ENCODE measurements around the gene SLC35C1. TPM values are rescaled to one million over a fixed set of nuclear protein-coding genes. Genes with fewer than 3 reads are reported as not detected.

SLC35C1 gene
- total and polyA plus RNA-seq, 2 donors (not counting 3 experiments of a cell fraction or from before 2014, with no cell fraction given) = 8.5 to 19.8 TPM

GRCh38 chr11:45795379-45795778 is 9.6 kb upstream of the SLC35C1 start:
- Histone ChIP-seq H3K4me1 (ENCODE audit: control insufficient read depth, extremely low read depth, insufficient read depth, low read length) (no peaks in the 10 kb centered on the region), H3K79me2 (ENCODE audit: control insufficient read depth, insufficient read depth, low read length) (no peaks in the 10 kb centered on the region), H3K9ac (replicated peaks; ENCODE audit: extremely low read depth, insufficient read depth, low read length) (no peak overlapping the region), H2AFZ (ENCODE audit: low read depth, low read length) (no peak overlapping the region), H3K4me3 (replicated peaks in 1 of 3; ENCODE audit: insufficient read depth in 1 of 3, low read depth in 1 of 3, low read length in 3 of 3) (no peak overlapping the region), H3K4me2 (ENCODE audit: insufficient read depth, low read length) (no peak overlapping the region), H4K20me1 (replicated peaks; ENCODE audit: control insufficient read depth, extremely low read depth, insufficient read depth, low read length) (no peaks in the 10 kb centered on the region), H3K36me3 (ENCODE audit: control insufficient read depth in 2 of 2, extremely low read depth in 1 of 2, insufficient read depth in 2 of 2, low read length in 2 of 2) (no peaks in the 10 kb centered on the region), H3K9me3 (replicated peaks; ENCODE audit: control insufficient read depth, insufficient read depth, low read length) (no peaks in the 10 kb centered on the region), H3K9me1 (replicated peaks; ENCODE audit: control insufficient read depth, extremely low read depth, insufficient read depth, low read length) (no peaks in the 10 kb centered on the region), H3K27ac (ENCODE audit: insufficient read depth, low read depth, low read length) (no peak overlapping the region), H3K27me3 (ENCODE audit: control insufficient read depth in 2 of 2, insufficient read depth in 2 of 2, low read length in 2 of 2) (peaks cover 5 to 8% of the 10 kb centered on the region in 2 experiments)
- ChIA-PET CTCF (interaction anchor here (3.1 kb wide), 1 partner anchor 24 kb away, joined by 18 read pairs; no protein-coding TSS in a partner anchor), POLR2A (no interaction called here)
- DNase-seq (ENCODE audit: low read depth, low spot score) (no peak), FAIRE-seq (no peak)
- intact Hi-C loops (cut with micrococcal nuclease) = no loop called here
- no TSS peak for BruUV-seq (replicated peaks)
- dilution Hi-C loops (cut with MboI; ENCODE audit: extremely low pct_ligation_motif_present, low sequenced_read_pairs) = no loop called here
- TF ChIP-seq, protein P1, sequence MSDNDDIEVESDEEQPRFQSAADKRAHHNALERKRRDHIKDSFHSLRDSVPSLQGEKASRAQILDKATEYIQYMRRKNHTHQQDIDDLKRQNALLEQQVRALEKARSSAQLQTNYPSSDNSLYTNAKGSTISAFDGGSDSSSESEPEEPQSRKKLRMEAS (IDR thresholded peaks at IDR 0.05; ENCODE audit: insufficient read depth, insufficient read length) = no peak
- TF ChIP-seq EZH2 (IDR thresholded peaks at IDR 0.05; ENCODE audit: borderline replicate concordance, low read depth, low read length, severe bottlenecking) (no peak), POLR2AphosphoS5 (IDR thresholded peaks at IDR 0.05; ENCODE audit: insufficient read depth, low read depth, low read length) (no peak), MYC (IDR thresholded peaks at IDR 0.05; ENCODE audit: low read depth, low read length) (no peak), POLR2A (IDR thresholded peaks at IDR 0.05; ENCODE audit: low read depth, low read length) (no peak), GATA2 (IDR thresholded peaks at IDR 0.05; ENCODE audit: insufficient read depth, insufficient read length, low read depth, low read length) (no peak), FOS (IDR thresholded peaks at IDR 0.05; ENCODE audit: borderline replicate concordance, insufficient read depth, low read length) (no peak), JUN (IDR thresholded peaks at IDR 0.05; ENCODE audit: borderline replicate concordance, insufficient read depth, insufficient read length, low read depth) (no peak)
- TF ChIP-seq, protein P2, sequence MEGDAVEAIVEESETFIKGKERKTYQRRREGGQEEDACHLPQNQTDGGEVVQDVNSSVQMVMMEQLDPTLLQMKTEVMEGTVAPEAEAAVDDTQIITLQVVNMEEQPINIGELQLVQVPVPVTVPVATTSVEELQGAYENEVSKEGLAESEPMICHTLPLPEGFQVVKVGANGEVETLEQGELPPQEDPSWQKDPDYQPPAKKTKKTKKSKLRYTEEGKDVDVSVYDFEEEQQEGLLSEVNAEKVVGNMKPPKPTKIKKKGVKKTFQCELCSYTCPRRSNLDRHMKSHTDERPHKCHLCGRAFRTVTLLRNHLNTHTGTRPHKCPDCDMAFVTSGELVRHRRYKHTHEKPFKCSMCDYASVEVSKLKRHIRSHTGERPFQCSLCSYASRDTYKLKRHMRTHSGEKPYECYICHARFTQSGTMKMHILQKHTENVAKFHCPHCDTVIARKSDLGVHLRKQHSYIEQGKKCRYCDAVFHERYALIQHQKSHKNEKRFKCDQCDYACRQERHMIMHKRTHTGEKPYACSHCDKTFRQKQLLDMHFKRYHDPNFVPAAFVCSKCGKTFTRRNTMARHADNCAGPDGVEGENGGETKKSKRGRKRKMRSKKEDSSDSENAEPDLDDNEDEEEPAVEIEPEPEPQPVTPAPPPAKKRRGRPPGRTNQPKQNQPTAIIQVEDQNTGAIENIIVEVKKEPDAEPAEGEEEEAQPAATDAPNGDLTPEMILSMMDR (IDR thresholded peaks at IDR 0.05; ENCODE audit: extremely low read depth in 1 of 2, insufficient read depth in 1 of 2, low read depth in 1 of 2, low read length in 2 of 2) = no peak
